HG03175 (cell line): ENCODE data around the gene HCRTR1.

ENCODE experiments used
- ATAC-seq: cut with Tn5 transposase; IDR thresholded peaks from one replicate; pipeline ENCODE4 v1.9.1; 2021; ENCODE audit warnings: mild to moderate bottlenecking, moderate library complexity; ENCODE audit not compliant: unreplicated experiment

Gene HCRTR1

DNA sequence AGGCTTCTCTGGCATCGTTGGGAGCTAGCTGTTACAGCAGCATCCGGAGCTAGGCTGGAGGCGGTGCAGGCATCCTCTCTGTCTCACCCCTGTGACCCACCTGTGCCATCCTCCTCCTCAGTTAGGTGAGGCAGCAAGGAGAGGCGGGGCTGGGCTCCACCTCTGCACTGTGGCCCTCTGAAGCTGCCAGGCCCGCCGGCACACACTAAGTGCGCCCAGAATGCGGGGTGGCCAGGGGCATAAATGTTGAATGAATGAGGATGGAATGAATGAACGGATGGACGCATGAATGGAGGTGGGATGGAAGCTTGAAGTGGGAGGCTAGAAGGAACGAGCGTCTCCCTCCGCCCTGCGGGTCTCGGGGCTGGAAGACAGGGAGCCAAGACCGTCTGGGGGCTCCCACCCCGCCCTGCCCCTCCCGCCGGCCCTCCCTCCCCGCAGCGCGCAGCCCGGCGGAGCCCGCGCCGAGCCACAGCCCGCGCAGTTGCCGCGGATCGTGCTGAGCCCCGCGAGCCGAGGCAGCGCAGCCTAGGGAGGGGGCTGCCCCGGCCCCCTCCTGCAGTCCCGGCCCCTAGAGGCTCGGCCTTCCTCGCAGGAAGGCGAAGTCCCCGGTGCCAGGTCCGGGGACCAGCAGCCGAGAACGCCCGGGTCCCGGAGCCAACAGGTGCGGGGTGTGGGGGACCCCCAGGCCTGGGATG is at the start of gene HCRTR1:
HCRTR1 (plus strand) TSS at position 472 of the 698 bp plus-strand sequence. CDS start 1,504 bp downstream, outside the sequence.
- no peak for ATAC-seq

DNA sequence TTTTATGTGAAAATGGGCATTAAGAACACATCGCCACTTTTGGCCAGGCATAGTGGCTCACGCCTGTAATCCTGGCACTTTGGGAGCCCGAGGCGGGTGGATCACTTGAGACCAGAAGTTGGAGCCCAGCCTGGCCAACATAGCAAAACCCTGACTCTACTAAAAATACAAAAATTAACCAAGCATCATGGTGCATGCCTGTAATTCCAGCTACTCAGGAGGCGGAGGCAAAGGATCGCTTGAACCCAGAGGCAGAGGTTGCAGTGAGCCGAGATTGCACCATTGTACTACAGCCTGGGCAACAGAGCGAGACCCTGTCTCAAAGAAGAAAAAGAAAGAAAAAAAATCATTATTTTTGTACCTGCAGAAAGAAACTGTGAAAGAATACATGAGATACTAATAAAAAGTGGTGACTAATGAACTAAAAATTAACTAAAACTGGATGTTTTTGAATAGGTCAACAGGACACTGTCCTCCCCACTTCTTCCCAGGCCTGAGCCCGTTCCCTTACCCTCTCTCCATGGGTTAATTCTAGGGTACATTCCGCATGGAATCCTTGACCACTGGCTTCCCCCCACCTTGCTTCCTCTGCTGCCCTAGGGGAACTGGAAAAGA is 49.4 kb upstream of the HCRTR1 start:
- no peak for ATAC-seq

DNA sequence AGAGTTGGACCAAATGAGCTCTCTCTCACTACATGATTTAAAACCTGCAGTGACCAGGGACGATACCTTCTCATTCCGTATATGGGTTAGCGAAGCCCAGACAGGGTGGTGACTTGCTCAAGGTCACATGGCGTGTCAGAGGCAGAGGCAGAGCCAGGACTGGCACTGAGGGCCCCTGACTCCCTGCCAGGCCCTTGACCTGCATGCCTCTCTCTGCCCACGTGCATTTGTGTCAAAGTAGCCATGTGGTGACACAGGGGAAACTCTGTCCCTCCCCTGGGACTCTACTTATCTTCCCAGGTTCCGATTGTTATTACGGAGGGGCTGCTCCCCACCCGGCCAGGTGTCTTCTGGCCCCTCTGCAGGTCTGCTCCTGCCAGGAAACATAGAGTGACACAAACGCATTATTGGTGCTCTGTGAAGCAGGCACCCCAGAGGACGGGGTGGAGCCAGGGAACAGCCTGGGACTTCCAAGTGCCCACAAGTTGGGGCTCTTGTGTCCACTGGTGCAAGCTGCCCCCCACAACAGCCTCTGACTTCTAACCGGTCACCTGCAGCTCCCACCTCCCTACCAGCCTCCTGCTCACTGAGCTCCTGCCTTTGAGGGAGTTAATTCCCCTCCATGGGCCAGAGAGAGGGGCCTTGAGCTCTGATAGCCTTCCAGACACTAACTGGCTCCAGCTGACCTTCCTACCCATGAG is 48.4 kb upstream of the HCRTR1 start:
- ATAC-seq, result no peak

DNA sequence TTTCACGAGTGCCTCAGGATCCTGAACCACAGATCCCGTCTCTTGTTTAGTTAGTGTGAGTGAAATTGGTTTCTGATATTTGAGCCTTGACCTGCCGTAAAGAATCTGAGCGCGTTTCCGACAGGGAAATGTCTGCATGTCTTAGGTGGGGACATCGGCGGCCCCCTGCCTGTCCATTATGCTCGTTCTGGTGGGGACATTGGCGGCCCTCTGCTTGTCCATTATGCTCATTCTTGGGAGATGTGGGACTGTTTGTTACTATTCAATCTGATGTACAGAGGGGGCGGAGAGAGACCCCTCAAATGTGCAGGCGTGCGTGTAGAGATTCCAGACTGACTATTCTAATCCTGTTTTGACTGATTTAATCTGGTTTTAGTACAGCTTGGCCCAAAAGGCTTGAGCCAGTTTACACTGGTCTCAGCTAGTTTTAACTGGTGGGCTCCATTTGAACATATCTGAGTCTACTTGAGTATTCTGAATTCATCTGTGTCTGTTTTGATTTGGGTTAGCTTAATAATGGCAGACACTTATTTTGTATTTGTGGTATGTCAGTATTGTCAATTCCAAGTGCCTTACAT is 47.8 kb upstream of the HCRTR1 start:
- ATAC-seq, result no peak

DNA sequence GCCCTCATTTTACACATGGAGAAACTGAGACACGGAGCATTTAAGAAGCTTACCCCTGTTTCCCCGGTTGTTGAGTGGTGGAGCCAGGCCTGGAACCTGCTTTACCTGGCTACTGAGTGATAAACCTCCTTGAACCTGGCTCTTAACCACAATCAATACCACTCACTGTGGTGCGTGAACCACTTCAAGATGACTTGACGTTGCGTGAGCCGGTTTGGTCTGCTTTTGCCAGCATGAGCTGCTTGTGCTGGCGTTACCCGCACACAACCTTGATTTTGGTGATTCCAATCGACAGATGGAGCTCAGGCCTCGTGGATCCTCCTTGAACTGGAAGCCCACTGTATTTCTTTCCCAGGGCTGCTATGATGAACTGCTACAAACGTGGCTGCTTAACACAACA is 47.3 kb upstream of the HCRTR1 start:
- ATAC-seq, result no peak

DNA sequence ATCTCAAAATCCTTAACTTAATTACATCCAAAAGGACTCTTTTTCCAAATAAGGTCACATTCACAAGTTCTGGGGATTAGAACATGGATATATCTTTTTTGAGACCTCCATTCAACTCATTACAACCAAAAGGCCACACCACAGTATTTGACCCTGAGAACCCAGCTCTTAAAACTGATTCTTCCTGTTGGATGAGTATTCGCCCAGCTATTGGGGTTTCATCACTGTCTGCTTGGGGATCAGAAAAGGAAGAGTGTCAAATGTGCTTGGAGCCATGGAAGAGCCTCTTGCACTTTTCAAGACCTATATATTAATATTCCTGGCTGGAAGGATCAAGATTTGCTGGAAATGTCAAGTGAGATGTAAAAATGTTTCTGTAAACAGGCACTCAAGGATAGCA is 46.6 kb upstream of the HCRTR1 start:
- ATAC-seq, result no peak

DNA sequence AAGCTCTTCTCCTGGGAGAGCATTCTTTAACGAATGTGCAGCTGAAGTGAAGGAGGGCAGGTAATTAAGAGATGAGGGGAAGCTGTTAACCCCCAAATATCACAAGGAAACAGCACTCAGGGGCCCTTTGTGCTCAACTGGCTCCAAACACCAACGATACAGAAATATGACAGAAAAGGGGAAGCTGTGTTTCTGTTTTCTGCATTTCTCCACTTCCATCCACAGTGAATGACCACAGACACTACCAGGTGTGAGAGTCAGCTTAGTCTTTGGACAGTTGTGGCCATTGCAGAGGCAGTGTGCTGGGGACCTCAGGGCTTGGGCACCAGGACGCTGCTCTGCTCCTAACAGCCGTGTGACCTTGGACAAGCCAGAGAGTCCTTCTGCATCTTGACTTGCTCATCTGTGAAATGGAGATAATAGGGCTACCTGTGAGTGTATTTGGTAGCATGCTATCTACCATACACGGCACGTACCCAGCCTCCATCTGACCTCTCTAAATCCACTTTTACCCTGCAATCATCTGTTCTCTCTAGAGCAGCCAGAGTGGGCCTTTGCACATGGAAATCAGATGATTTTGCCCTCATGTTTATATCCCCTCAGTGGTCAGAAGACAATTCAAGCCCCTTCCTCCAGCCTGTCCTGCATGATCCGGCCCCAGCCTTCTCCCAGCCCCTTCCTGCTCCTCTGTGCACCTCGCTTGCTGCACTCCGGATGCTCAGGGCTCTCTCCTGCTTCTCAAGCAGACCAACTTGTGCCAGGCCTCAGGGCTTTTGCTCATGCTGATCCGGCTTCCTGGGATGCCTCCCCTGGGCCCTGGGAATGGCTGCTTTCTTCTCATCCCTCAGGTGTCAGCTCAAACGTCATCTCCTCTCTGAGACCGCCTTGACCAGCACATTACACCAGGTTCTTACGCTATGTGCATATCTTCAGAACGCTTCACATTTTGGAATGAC is 45.9 kb upstream of the HCRTR1 start:
- peak; percentile 42 for ATAC-seq

DNA sequence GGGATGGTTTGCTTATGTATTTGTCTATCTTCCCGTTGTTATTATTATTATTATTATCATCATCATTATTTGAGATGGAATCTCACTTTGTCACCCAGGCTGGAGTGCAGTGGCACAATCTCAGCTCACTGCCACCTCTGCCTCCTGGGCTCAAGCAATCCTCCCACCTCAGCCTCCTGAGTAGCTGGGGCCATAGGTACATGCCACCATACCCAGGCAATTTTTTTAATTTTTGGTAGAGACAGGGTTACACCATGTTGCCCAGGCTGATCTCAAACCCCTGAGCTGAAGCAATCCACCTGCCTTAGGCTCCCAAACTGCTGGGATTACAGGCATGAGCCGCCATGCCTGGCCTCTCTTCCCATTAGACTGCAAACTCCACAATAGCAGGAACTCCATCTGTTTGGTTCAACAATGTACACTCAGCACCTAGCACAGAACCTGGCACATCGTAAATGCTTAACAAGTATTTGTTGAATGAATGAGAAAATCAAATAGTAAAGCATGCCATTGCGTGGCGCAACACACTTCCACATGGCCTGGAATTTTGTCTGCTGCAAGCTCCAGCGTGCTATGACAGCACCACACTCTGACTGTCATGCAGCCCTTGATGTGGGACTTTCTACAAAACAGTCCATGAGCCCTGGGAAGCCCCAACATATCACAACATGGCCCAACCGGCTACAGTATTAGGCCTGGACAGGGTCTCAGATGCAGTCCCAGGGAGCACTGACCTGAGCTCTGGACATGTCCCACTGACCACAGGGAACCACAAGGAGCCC is 45.0 kb upstream of the HCRTR1 start:
- no peak for ATAC-seq

DNA sequence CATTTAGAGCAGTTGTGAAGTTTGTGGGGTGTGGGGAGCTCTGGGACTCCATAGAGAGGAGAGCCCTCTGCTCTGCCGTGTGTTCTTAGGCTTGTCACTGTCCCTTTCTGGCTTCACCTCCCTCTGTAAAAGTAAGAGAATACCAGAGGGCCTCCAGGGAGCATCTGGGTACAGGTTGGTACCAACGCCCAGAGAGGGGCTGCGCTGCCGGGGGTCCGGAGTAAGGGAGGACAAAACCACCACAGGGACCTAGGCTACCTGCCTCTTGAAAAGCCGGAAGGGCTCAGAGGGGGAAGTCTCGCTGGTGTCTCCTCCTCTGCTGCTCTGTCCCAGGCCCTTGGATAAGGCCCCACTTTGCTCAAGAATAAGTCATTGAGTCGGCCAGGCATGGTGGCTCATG is 44.2 kb upstream of the HCRTR1 start:
- ATAC-seq, result no peak

DNA sequence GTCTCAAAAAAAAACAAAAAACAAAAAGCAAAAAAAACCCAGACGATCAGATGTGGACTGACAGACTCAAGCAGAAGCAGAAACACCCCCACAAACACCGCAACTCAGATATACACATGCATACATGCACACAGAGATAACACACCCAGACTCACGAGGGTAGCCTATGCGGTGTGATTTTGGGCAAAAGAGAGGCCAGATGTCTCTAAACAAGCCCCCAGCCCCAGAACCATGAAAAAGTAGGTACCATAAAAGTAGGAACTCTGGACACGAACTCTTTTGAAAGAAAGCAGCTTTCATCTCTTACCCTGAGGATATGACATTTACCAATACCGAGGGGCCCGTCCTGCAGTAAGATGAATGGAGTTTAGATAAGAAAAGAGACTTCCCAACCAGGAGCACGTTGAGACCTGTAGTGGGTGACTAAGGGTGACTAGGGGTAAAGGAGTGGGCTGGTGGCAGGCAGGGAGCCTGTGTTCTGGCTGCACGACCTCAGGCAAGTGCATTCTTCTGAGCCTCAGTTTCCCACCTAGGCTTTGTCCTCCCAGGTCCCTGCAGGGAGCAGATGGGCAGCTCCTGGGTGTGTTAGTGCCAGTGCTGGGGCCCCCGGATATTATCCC is 42.6 kb upstream of the HCRTR1 start:
- ATAC-seq, result no peak

DNA sequence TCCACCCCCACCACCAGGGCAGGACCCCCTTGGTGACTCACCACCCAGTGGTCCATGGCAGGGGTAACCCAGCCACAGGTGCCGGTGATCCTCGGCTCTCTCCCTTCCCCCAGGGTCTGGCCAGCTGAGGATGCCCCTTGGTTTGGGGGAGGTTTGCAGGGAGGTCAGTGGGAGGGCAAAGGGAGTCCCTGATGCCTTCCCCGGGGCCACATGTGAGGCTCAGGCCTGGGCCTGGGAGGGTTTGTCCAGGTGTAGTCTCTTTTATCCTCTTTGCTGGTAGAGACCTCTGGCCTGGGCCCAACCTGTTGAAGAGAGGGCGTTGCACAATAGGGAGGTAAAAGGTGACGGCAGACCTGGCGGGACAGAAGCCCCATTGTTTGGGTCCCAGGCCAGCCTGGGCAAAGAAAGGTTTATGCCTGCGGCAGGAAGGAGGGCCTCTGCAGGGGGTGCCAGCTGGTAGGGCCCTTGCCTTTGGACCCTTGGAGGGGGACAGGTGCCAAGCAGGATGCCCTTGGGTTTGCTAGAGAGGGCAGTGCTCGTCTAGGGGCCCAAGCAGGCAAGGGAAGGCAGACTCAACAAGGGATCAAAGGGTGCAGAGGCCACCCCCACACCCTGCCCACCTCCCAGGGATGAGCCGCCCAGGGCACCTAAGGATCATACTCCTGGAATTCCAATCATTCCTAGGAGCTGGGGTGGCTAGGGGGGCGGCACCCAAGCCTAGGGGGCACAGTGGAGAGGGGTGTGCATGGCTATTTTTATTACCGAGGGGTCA is 41.9 kb upstream of the HCRTR1 start:
- no peak for ATAC-seq

DNA sequence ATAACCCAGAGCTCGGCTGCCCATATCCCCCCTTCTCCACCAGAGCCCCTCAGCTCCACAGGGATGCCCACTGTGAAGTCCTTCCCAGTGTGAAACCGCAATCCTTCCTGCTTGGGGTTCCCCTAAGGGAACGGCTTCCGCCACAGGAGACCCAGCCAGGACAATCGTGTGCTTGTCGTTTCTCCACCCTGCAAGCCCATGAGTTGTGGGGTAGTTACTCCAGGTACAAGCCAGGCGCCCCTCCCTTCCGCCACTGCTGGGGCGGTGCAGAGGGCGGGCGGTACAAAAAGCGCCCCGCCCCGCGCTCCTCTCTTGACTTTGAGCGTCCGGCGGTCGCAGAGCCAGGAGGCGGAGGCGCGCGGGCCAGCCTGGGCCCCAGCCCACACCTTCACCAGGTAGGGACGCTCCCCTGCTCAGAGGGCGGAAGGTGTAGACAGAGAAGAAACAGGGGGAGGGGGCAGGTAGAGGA is 41.3 kb upstream of the HCRTR1 start, which contains the start of gene TINAGL1:
TINAGL1 (plus strand) TSS at position 315 of the 469 bp plus-strand sequence. CDS start 634 bp downstream, outside the sequence.
- ATAC-seq, result no peak

DNA sequence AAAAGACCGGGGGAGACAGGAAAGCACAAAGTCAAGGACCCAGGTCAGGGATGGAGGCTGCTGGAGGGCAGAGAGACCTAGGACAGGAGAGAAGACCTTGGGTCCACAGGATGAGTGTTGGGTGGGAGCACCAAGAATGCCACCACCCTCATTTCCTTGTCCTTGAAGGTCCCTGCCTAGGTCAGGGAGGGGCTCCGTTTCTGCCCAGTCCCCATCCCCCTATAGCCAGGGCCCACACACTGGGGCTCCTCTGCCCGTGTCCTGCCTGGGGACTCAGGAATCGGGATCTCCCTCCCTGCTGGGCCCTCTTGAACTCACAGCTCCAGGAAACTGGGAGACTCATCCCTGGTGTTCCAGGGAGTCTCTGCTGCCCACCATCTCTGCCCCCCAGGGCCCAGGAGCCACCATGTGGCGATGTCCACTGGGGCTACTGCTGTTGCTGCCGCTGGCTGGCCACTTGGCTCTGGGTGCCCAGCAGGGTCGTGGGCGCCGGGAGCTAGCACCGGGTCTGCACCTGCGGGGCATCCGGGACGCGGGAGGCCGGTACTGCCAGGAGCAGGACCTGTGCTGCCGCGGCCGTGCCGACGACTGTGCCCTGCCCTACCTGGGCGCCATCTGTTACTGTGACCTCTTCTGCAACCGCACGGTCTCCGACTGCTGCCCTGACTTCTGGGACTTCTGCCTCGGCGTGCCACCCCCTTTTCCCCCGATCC is 40.6 kb upstream of the HCRTR1 start:
- no peak for ATAC-seq

DNA sequence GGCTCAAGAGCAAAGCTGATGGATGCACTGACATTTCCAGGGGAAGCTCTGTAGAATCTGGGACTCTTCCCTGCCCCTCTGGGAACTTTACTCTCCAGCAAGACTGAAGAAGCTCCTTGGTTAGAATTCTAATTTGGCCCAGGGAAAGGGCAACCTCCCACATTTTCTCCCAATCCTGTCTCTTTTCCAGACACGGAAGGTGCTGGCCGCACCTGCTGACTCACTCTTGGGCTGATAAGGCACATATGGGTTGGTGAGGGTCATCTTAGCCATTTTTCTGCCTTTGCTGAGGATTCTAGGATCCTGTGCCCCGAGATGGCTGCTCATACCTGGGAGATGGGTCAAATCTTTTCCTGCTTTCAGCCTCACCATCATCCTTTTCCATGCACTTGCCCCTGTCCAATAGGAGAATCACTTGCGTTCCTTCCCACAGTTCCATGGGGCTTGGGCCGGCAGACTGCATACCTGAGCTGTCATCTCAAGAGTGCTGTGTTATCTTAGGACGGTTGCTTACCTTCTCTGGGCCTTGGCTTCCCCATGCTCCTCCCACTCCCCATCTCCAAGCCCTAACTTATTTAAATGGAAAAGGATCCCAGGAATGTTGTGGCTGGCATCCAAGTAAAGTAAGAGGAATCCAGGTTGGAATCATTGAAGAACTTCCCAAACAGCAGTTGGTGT is 39.8 kb upstream of the HCRTR1 start:
- ATAC-seq, result no peak

DNA sequence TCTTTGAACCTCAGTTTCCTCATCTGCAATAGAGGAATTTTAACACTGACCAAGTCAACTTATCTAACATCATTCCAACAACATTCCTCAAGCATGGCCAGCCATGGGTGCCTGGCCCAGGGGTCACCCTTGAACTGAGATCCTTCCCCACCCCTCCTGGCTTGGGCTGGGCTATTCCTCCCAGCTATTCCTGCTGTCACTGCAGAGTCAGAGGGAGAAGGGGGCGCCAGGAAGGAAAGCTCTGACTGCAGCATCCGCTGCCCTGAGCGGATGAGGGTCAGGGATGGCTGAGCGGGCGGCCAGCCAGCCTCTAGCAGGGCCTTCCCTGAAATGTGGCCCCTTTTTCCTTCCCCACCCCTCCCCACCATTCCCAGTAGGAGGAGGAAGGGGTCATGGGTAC is 38.1 kb upstream of the HCRTR1 start:
- no peak for ATAC-seq

DNA sequence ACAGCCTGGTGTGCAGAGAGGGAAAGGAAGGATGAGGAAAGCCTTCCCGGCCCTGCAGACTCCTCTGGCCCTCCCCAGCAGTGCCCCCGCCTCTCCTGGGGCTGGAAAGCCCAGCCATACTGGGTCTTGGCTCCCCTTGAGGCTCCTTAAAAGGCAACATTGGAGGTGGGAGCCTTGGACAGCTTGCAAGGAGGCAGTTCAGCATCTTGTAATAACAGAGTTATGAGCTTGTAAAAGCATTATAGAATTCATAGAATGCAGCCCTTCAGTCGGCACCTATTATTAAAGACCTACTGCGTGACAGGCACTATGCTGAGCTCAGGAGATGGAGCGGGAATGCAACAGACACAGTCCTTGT is 37.0 kb upstream of the HCRTR1 start:
- no peak for ATAC-seq

DNA sequence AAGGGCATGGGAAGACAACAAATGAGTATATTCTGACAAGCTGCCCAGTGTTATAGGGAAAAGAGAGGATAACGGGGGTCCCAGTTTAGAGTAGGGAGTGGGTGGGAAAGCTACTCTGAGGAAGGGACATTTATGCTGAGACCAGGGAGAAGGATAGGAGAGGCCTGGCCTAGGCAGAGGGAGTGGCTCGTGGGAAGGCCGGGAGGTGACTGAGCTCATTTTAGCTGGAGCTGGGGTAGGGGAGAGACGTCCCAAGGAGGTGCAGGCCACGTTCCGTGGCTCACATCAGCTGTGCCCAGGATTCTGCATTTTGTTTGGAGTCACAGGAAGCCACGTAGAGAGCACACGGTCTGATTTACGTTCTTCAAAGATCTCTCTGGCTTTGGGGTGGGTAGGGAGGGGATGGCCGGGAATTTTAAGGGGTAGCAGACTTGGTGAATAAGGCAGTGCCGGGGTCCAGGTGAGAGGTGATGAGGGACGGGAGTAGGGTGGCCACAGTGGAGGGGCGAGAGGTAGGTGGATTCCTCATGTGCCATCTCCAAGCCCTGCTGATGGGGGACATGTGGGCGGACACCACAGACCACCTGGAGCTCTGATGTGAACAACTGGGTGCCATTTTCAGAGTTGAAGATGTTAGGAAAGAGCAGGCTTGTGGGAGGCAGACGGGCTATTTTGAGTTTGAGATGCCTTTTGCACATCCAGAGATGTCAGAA is 36.4 kb upstream of the HCRTR1 start:
- ATAC-seq, result no peak
